NCI-H510A (cell line): ENCODE results near the gene UST.
"Not testable (repeated sequence)": the region's sequence is repeated elsewhere in the genome, so short reads cannot be mapped to it uniquely, and the experiment has no call there.

Experiments used
- DNase-seq: peaks from one replicate; lab custom pipeline; 2025; lab: John Stamatoyannopoulos, UW

UST gene

GRCh38 chr6:148904896-148905870 is 158.4 kb downstream of the UST start:
- no peak for DNase-seq

GRCh38 chr6:148905901-148906300 is 159.1 kb downstream of the UST start:
- no peak for DNase-seq

DNA sequence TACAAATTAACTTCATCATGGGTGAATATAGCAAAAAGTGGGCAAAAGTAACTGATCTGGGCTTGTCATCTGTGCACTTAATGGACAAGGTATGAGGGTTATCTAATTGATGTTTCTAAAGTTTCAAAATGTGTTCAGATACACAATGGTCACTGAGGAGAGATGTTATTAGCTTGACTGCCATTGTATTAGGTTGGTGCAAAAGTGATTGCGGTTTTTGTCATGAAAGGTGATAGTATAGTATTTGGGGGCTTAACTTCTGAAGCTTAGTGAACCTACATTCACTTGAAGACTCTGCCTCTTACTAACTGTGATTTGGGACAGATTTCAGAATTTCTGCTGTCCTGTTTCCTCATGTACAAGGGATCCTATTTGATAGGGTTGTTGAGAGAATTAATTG is 159.6 kb downstream of the UST start:
- no peak for DNase-seq

DNA sequence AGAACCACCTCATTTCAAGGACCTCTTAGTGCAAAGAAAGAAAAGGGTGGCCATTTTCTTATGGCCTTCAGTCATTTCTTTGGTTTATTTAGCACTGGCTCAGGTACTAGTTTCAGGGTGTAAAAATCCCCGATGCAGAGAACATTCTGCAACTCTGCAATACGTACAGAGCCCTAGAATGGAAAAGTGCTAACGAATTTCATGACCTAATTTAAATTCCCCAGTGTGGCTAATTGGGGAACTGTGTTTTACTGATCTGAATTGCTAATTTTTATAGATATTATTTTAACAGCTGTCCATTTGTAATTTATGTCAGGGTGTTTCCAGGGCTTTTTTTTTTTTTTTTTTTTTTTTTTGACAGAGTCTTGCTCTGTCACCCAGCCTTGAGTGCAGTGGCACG is 160.7 kb downstream of the UST start:
- DNase-seq, result no peak

- no peak for DNase-seq
Observed at GRCh38 chr6:148912252-148912651, 165.4 kb downstream of the UST start.

DNA sequence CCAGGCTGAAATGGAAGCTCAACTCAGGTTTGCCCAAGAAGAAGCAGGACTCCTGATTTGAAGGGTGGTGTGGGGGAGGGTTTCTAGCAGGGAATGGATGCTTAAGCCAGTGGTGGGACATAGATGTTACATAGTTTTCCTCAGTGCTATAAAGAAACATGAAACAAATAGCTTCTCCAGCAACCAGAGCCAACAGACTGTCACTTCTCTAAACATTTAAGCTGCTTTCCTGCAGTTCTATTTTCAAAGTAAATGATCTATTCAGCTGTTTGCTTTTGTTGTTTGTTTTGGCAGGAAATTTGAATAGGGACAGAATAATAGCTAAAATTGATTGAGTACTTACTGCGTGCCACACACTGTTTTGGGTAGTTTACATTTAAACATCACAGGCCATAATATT is 169.0 kb downstream of the UST start:
- no peak for DNase-seq

GRCh38 chr6:148916485-148916884 is 169.7 kb downstream of the UST start:
- not testable (repeated sequence) for DNase-seq

- no peak for DNase-seq
Observed at GRCh38 chr6:148924226-148925012, 177.6 kb downstream of the UST start.

DNA sequence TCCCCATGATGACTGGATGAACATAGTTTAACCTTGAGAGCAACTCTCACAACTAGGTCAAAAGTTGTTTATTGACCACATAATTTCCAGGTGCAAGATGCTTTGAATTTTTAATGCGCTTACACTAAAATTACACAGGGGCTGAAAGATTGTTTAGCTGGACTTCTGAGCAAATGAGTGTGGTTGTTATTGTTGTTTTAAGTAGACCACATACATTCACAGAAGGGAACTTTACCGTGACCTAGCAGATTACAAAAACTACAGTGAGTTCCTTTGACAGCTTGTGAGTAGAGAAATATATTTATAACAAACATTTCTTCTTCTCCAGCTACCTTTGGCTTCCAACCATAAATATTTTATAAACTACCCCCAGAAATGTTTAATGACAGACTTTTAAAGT is 178.9 kb downstream of the UST start:
- no peak for DNase-seq

DNA sequence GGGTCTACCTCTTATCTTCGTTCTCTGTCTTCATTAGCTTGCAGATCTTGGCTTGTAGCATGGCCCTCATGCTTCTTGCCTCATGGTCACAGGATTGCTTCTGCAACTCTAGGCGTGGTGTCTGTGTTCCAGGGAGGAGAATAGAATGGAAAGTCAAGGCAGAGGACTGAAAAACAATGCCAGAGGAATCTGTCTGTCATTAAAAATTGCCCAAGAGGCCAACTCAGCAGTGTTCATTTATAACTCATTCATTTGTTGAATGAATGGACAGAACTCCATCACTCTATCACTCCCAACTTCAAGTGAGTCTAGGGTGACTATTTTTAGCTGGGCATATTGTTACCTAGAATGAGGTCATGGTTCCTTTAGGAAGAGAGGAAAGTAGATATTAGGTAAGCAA is 179.6 kb downstream of the UST start:
- DNase-seq, result no peak

- DNase-seq, result no peak
Observed at GRCh38 chr6:148927586-148927985, 180.8 kb downstream of the UST start.

DNA sequence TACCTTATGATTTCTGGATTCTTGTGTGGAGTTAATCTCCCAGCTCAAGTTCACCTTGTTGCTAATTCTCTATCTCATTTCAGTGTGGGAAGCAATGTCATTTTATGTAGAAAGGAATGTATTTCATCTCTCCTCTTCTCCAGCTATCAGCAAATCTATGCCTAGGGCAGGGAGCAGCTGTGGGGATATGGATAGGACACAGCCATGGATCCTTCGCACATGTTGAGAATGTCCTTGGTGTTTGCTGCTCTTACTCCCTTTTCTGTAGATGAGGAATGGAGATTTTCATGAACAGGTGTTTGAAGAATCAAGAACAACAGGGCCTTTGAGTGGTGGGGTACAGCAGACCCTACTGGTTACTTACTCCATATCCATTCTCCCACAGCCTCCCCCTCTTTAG is 182.0 kb downstream of the UST start:
- no peak for DNase-seq

DNA sequence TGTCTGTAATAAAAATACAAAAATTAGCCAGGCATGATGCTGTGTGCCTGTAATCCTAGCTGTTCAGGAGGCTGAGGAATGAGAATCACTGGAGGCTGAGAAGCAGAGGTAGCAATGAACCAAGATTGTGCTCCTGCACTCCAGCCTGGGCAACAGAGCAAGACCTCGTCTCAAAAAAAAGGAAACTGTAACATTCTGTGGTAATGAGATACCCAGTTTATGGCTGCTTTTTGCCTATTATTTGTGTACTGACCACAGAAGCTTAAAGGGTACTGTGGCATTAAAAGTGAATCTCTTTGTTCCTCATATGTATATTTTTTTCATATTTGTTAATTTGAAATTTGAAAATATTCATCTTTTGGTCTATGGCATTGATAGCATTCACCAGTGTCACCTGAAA is 185.4 kb downstream of the UST start:
- no peak for DNase-seq

GRCh38 chr6:148932731-148933130 is 185.9 kb downstream of the UST start:
- DNase-seq, result no peak

GRCh38 chr6:148934539-148934938 is 187.7 kb downstream of the UST start:
- no peak for DNase-seq

- DNase-seq, result no peak
Observed at GRCh38 chr6:148934961-148935360, 188.1 kb downstream of the UST start.

GRCh38 chr6:148935705-148936435 is 189.0 kb downstream of the UST start:
- DNase-seq, result no peak

DNA sequence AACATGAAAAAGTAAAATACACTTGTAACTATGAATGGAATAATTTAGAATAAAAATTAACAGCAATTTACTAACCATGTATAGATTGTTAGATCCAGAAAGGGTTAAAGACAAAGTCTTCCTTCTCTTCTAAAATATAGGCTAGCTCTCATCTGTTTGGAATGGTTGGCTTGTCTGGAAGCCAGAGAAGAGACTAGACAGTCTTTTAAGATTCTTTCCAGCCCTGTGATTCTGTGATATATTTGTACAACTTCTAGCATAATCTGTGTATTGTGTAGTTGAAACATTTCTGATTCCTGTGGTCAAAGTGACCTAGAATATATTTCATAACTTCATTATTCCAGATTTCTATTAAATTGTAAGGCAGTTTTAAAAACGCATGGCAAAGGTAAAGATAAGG is 196.6 kb downstream of the UST start:
- no peak for DNase-seq

DNA sequence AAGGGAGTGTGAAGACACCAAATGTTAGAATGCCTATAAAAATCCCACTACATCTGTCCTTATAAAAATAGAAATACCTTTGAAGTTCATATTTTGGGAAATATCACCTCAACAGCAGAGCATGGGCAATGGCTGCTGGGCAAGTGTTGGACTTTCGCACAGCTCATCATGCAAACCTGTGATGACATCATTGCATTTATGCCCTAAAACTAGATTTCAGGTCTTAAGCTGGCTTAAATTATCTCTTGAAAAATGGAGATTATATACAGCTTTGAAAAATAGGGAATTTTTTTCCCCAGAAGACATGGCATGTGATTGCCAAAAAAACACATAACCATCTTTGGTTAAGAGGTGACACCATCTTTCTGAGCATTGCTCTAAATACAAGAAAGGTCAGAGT is 197.8 kb downstream of the UST start:
- no peak for DNase-seq

DNA sequence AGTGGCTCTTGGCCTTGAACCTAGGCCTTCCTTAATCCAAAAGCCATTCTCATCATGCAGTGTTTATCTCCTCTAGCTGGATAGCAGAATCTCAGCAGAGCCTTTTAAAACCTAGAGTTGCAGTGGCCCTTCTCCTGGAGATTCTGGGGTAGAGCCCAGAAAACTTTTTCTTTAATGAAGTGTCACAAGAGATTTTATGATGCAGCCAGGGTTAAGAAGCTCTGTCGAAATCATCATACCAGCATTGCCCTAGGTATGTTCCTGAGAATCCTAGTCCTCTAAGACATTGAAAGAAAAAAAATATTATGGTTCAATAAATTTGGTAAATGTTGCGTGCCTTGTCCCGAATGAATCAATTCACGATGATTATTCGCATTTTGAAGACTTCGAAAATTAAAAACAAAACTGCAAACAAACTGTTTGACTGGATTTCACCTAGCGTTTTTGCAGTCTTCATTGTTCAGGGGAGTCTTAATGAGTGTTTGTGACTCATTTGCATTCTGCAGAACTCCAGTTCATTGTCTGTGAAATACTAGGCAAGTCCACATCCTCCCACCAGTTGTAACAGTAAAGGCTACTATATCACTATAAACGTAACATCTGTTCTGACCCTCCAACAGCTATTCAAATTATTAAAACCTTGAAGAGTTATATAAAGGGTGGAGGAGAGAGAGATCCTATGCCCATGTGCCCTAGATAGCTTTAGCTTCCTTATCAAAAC is 198.6 kb downstream of the UST start:
- no peak for DNase-seq

DNA sequence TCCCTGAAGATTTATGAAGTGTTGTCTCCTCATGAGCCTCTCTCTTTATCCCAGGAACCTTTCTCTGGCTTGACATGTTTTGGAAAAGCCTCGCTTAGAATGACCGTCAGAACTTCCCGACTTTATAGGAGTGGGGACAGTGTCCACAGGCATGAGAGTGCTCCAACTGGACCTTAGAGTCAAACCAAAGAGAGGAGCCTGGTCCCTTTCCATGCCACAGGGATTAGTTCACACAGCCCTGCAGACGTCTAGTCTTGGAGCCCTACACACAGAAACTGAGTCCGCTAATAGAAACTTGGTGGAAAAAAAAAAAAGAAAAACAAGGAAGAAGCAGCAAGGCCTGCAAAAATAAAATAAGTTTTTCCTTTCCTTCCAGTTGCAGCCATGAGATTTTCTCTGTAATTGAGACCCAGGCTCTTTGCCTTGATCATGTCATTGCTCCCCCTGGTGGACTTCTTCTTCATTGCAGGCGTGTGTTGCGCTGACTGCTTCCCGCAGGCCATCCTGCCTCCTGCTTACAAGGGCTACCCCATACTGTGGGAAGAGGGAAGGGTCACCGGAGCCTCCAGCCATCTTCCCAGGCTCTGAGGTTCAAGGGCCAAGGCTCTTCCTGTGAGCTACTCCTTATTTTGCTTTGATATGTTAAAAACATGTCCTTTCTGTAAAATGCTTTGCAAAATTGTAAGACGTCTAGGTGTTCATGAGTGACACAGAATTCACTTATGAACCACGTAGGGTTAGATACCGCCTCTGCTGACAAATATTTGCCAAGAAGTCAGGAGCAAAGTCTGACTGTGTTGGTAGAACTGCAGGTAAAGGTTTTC is 201.0 kb downstream of the UST start:
- DNase-seq, result peak; percentile 4
